ENCODE measurements around the gene TAS2R14.

GRCh38 chr12:10959804-10960203, 20.7 kb upstream of the TAS2R14 start:
- TF ChIP-seq, protein P1, sequence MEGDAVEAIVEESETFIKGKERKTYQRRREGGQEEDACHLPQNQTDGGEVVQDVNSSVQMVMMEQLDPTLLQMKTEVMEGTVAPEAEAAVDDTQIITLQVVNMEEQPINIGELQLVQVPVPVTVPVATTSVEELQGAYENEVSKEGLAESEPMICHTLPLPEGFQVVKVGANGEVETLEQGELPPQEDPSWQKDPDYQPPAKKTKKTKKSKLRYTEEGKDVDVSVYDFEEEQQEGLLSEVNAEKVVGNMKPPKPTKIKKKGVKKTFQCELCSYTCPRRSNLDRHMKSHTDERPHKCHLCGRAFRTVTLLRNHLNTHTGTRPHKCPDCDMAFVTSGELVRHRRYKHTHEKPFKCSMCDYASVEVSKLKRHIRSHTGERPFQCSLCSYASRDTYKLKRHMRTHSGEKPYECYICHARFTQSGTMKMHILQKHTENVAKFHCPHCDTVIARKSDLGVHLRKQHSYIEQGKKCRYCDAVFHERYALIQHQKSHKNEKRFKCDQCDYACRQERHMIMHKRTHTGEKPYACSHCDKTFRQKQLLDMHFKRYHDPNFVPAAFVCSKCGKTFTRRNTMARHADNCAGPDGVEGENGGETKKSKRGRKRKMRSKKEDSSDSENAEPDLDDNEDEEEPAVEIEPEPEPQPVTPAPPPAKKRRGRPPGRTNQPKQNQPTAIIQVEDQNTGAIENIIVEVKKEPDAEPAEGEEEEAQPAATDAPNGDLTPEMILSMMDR (IDR thresholded peaks at IDR 0.05; ENCODE audit: insufficient read depth, low read length, poor library complexity, severe bottlenecking): no peak
- no peak for TF ChIP-seq EZH2phosphoT487 (conservative IDR thresholded peaks at IDR 0.05; ENCODE audit: low read length)

All from SU-DHL-6 (cell line).